ENCODE data around the gene SLC8A1. TPM values are rescaled to one million over a fixed set of nuclear protein-coding genes. Genes with fewer than 3 reads are reported as not detected.
A peak's percentile ranks its signal among the peaks of the same experiment; 100 is the strongest.

SLC8A1 gene
- total and polyA plus RNA-seq, 2 of the 13 experiments (the other 11 are each of a cell fraction or from before 2014, with no cell fraction given): not detected

GRCh38 chr2:40406485-40407289 lies 45.2 kb downstream of the SLC8A1 start:
- DNase-seq (ENCODE audit: low spot score) (no peak), ATAC-seq (no peak), FAIRE-seq (no peak)
- H3K79me2 ChIP-seq (ENCODE audit: insufficient read depth, low read length): no peaks in the 10 kb centered on the region
- no TSS peak for BruUV-seq (replicated peaks)
- 7% methylated on average over 8 of the region's 8 CpGs for WGBS (ENCODE audit: low lambda C conversion rate)
- no peak overlapping the region for H3K4me3 ChIP-seq (replicated peaks in 1 of 3; ENCODE audit: insufficient read depth in 1 of 3, low read depth in 2 of 3, low read length in 3 of 3)
- H3K4me1 ChIP-seq (ENCODE audit: insufficient read depth, low read length): no peaks in the 10 kb centered on the region
- peak; percentile 53; the same call in 1 of the 2 replicates for TF ChIP-seq CREB1 (IDR thresholded peaks at IDR 0.05)
- no peak for TF ChIP-seq CREB1 (CRISPR knock-in tag; IDR thresholded peaks at IDR 0.05)
- no peak for TF ChIP-seq SMAD9 (CRISPR knock-in tag; IDR thresholded peaks at IDR 0.05)
- H2AFZ ChIP-seq (ENCODE audit: low read length): no peak overlapping the region
- no peak overlapping the region for H3K4me2 ChIP-seq (ENCODE audit: low read depth, low read length)
- intact Hi-C loops (cut with micrococcal nuclease; ENCODE audit: unreplicated experiment): no loop called here
- H3K27ac ChIP-seq (ENCODE audit: extremely low read length, insufficient read depth, low read length): no peak overlapping the region
- in situ Hi-C loops (cut with HindIII; ENCODE audit: extremely low pct_ligation_motif_present, low pct_unique_long_range_greater_than_20kb): no loop called here
- H3K36me3 ChIP-seq (replicated peaks in 1 of 2; ENCODE audit: control insufficient read depth in 1 of 2, insufficient read depth in 2 of 2, low read length in 2 of 2): no peaks in the 10 kb centered on the region
- POLR2A ChIA-PET: no interaction called here
- no peaks in the 10 kb centered on the region for H3K27me3 ChIP-seq (ENCODE audit: control insufficient read depth in 1 of 2, insufficient read depth in 2 of 2, low read length in 2 of 2)
- H4K20me1 ChIP-seq (ENCODE audit: insufficient read depth, low read length): no peaks in the 10 kb centered on the region
- CTCF ChIA-PET (ENCODE audit: low intra/inter-chr PET ratio, low total read pairs): no interaction called here
- no peak overlapping the region for H3K9ac ChIP-seq (ENCODE audit: insufficient read depth, low read depth, low read length)
- H3K9me3 ChIP-seq (ENCODE audit: low read length): no peaks in the 10 kb centered on the region

GRCh38 chr2:40405465-40405864 lies 46.4 kb downstream of the SLC8A1 start:
- ChIA-PET POLR2A (no interaction called here), CTCF (ENCODE audit: low intra/inter-chr PET ratio, low total read pairs) (no interaction called here)
- no peak for FAIRE-seq
- TF ChIP-seq ZNF230 (CRISPR knock-in tag; IDR thresholded peaks at IDR 0.05): no peak
- no peak for TF ChIP-seq ZNF644 (CRISPR knock-in tag; IDR thresholded peaks at IDR 0.05; ENCODE audit: low read depth)
- TF ChIP-seq ZNF224 (CRISPR knock-in tag; IDR thresholded peaks at IDR 0.05): no peak
- no peak for TF ChIP-seq RFX1 (IDR thresholded peaks at IDR 0.05)
- TF ChIP-seq ZNF510 (CRISPR knock-in tag; IDR thresholded peaks at IDR 0.05; ENCODE audit: low read depth): no peak
- ATAC-seq: no peak
- 37% methylated on average over 3 of the region's 3 CpGs for WGBS (ENCODE audit: low lambda C conversion rate)
- Histone ChIP-seq H4K20me1 (ENCODE audit: insufficient read depth, low read length) (no peaks in the 10 kb centered on the region), H3K27me3 (ENCODE audit: control insufficient read depth in 1 of 2, insufficient read depth in 2 of 2, low read length in 2 of 2) (no peaks in the 10 kb centered on the region), H3K4me3 (replicated peaks in 1 of 3; ENCODE audit: insufficient read depth in 1 of 3, low read depth in 2 of 3, low read length in 3 of 3) (no peak overlapping the region), H3K9me3 (ENCODE audit: low read length) (no peaks in the 10 kb centered on the region), H3K79me2 (ENCODE audit: insufficient read depth, low read length) (no peaks in the 10 kb centered on the region), H3K4me1 (ENCODE audit: insufficient read depth, low read length) (no peaks in the 10 kb centered on the region), H3K36me3 (replicated peaks in 1 of 2; ENCODE audit: control insufficient read depth in 1 of 2, insufficient read depth in 2 of 2, low read length in 2 of 2) (no peaks in the 10 kb centered on the region), H2AFZ (ENCODE audit: low read length) (no peak overlapping the region), H3K9ac (ENCODE audit: insufficient read depth, low read depth, low read length) (no peak overlapping the region), H3K4me2 (ENCODE audit: low read depth, low read length) (no peak overlapping the region), H3K27ac (ENCODE audit: extremely low read length, insufficient read depth, low read length) (no peak overlapping the region)
- no TSS peak for BruUV-seq (replicated peaks)
- no peak for DNase-seq (ENCODE audit: low spot score)
- intact Hi-C loops (cut with micrococcal nuclease; ENCODE audit: unreplicated experiment) (no loop called here), in situ Hi-C loops (cut with HindIII; ENCODE audit: extremely low pct_ligation_motif_present, low pct_unique_long_range_greater_than_20kb) (no loop called here)
